CD4-positive, alpha-beta memory T cell (primary cell): ENCODE results near the gene ARHGAP24. TPM values are rescaled to one million over a fixed set of nuclear protein-coding genes. Genes with fewer than 3 reads are reported as not detected.

Experiments used
- CTCF ChIA-PET: fragments of 350-600 bp; sonication (Branson Sonifier 250); formaldehyde crosslinking; loops from one replicate; lab custom pipeline; 2021; ENCODE audit warnings: inconsistent platforms; ENCODE audit not compliant: partially characterized antibody; lab: Charles Lee
- POLR2A ChIA-PET: fragments of 350-600 bp; sonication (Branson Sonifier 250); formaldehyde crosslinking; loops from one replicate; lab custom pipeline; 2021; ENCODE audit not compliant: partially characterized antibody; lab: Charles Lee
- DNase-seq, 5 donors: peaks; one replicate each; pipeline versions ENCODE4 v3.0.0 to v3.0.0-alpha.2; 2020 to 2022; ENCODE audit warnings: mixed read lengths in 1 of 5
- H3K27ac ChIP-seq: one replicate; pipeline ENCODE4 v1.7.0; 2013; ENCODE audit warnings: low read depth, low read length
- H3K27me3 ChIP-seq: 2 replicates; pipeline ENCODE4 v1.7.0; 2013; ENCODE audit warnings: mild to moderate bottlenecking, low read length, moderate library complexity; ENCODE audit not compliant: insufficient read depth
- H3K36me3 ChIP-seq: 2 replicates; pipeline ENCODE4 v1.7.0; 2013; ENCODE audit warnings: mild to moderate bottlenecking, low read length, moderate library complexity; ENCODE audit not compliant: insufficient read depth
- H3K4me1 ChIP-seq: 2 replicates; pipeline ENCODE4 v1.7.0; 2013; ENCODE audit warnings: mild to moderate bottlenecking, low read length, moderate library complexity; ENCODE audit not compliant: insufficient read depth
- H3K4me3 ChIP-seq, 2 donors: one replicate each; pipeline ENCODE4 v1.7.0; 2013; ENCODE audit warnings: low read length in 2 of 2, mild to moderate bottlenecking in 1 of 2
- H3K9me3 ChIP-seq, 2 donors: one replicate each; pipeline ENCODE4 v1.7.0; 2013; ENCODE audit warnings: low read length in 2 of 2, control low read depth in 1 of 2; ENCODE audit not compliant: control insufficient read depth in 1 of 2
- H3K27ac Mint-ChIP-seq, 7 donors: one replicate each; pipeline ENCODE4 v1.8.0; 2020 to 2021; ENCODE audit warnings: mixed read lengths in 7 of 7, mild to moderate bottlenecking in 6 of 7, inconsistent platforms in 3 of 7, moderate library complexity in 3 of 7
- H3K27me3 Mint-ChIP-seq, 2 donors: one replicate each; pipeline ENCODE4 v1.8.0; 2020 to 2021; ENCODE audit warnings: mixed read lengths in 2 of 2
- H3K36me3 Mint-ChIP-seq, 2 donors: one replicate each; pipeline ENCODE4 v1.8.0; 2020 to 2021; ENCODE audit warnings: mixed read lengths in 2 of 2, inconsistent platforms in 1 of 2, mild to moderate bottlenecking in 1 of 2
- H3K4me1 Mint-ChIP-seq, 4 donors: one replicate each; pipeline ENCODE4 v1.8.0; 2020 to 2021; ENCODE audit warnings: mixed read lengths in 4 of 4, mild to moderate bottlenecking in 1 of 4
- H3K4me3 Mint-ChIP-seq, 8 donors: one replicate each; pipeline ENCODE4 v1.8.0; 2020 to 2021; ENCODE audit warnings: mixed read lengths in 8 of 8, mild to moderate bottlenecking in 7 of 8, moderate library complexity in 6 of 8, inconsistent platforms in 3 of 8
- H3K9me3 Mint-ChIP-seq, 8 donors: one replicate each; pipeline ENCODE4 v1.8.0; 2020 to 2021; ENCODE audit warnings: mixed read lengths in 8 of 8, mild to moderate bottlenecking in 5 of 8, inconsistent platforms in 3 of 8, moderate library complexity in 1 of 8
- intact Hi-C: fragments of 100-400 bp; cut with micrococcal nuclease; formaldehyde crosslinking; loops from one replicate; pipeline ENCODE4 v1.15.1; 2023
- polyA plus RNA-seq, 2 donors: library from polyadenylated mRNA; unstranded; fragments of 300-500 nt; fragmentation: Illumina TruSeq; gene quantifications; one replicate each; pipeline ENCODE4 v1.2.3, GENCODE V29; 2021
- total RNA-seq, 2 experiments: library from RNA; stranded (reverse); gene quantifications; one replicate each; pipeline ENCODE4 v1.2.3, GENCODE V29; 2021

Gene ARHGAP24
- total and polyA plus RNA-seq, 4 experiments from 2014 or later = 0.30 TPM; not detected in 3

- intact Hi-C loops = no loop called here
- Histone ChIP-seq H3K9me3 (no peaks in the 10 kb centered on the region), H3K4me1 (no peaks in the 10 kb centered on the region), H3K27ac (no peak overlapping the region), H3K36me3 (no peaks in the 10 kb centered on the region), H3K27me3 (no peaks in the 10 kb centered on the region), H3K4me3 (no peak overlapping the region)
- POLR2A ChIA-PET = no interaction called here
- no peak overlapping the region for H3K4me3 Mint-ChIP-seq
- H3K9me3 Mint-ChIP-seq = peaks cover 0 to 7% (median 0%) of the 10 kb centered on the region in 8 donors
- CTCF ChIA-PET = no interaction called here
- no peaks in the 10 kb centered on the region for H3K27me3 Mint-ChIP-seq
- no peaks in the 10 kb centered on the region for H3K4me1 Mint-ChIP-seq
- DNase-seq = no peak
- no peaks in the 10 kb centered on the region for H3K36me3 Mint-ChIP-seq
- H3K27ac Mint-ChIP-seq = no peak overlapping the region
Observed at GRCh38 chr4:85445050-85445639, 29.8 kb upstream of the ARHGAP24 start.

- no peaks in the 10 kb centered on the region for H3K36me3 ChIP-seq
- POLR2A ChIA-PET = no interaction called here
- Mint-ChIP-seq H3K27ac (no peak overlapping the region), H3K36me3 (no peaks in the 10 kb centered on the region), H3K4me1 (no peaks in the 10 kb centered on the region), H3K4me3 (no peak overlapping the region), H3K9me3 (peaks cover 0 to 7% (median 0%) of the 10 kb centered on the region in 8 donors), H3K27me3 (no peaks in the 10 kb centered on the region)
- intact Hi-C loops = no loop called here
- no peak for DNase-seq
- no peaks in the 10 kb centered on the region for H3K27me3 ChIP-seq
- H3K27ac ChIP-seq = no peak overlapping the region
- CTCF ChIA-PET = no interaction called here
- no peaks in the 10 kb centered on the region for H3K9me3 ChIP-seq
- no peaks in the 10 kb centered on the region for H3K4me1 ChIP-seq
- H3K4me3 ChIP-seq = no peak overlapping the region
Observed at GRCh38 chr4:85446141-85446861, 28.6 kb upstream of the ARHGAP24 start.

- Histone ChIP-seq H3K4me1 (no peaks in the 10 kb centered on the region), H3K27me3 (no peaks in the 10 kb centered on the region), H3K27ac (no peak overlapping the region), H3K36me3 (no peaks in the 10 kb centered on the region), H3K9me3 (no peaks in the 10 kb centered on the region), H3K4me3 (no peak overlapping the region)
- no peaks in the 10 kb centered on the region for H3K4me1 Mint-ChIP-seq
- H3K27ac Mint-ChIP-seq = no peak overlapping the region
- CTCF ChIA-PET = no interaction called here
- no peaks in the 10 kb centered on the region for H3K36me3 Mint-ChIP-seq
- DNase-seq = no peak
- intact Hi-C loops = no loop called here
- H3K9me3 Mint-ChIP-seq = peaks cover 0 to 7% (median 0%) of the 10 kb centered on the region in 8 donors
- H3K4me3 Mint-ChIP-seq = no peak overlapping the region
- H3K27me3 Mint-ChIP-seq = no peaks in the 10 kb centered on the region
- POLR2A ChIA-PET = no interaction called here
Observed at GRCh38 chr4:85448906-85449890, 25.8 kb upstream of the ARHGAP24 start.

GRCh38 chr4:85452058-85452731 lies 22.8 kb upstream of the ARHGAP24 start:
- Mint-ChIP-seq H3K36me3 (no peaks in the 10 kb centered on the region), H3K27ac (no peak overlapping the region), H3K27me3 (no peaks in the 10 kb centered on the region), H3K9me3 (peaks cover 0 to 7% (median 0%) of the 10 kb centered on the region in 8 donors), H3K4me3 (no peak overlapping the region), H3K4me1 (no peaks in the 10 kb centered on the region)
- Histone ChIP-seq H3K4me3 (no peak overlapping the region), H3K36me3 (no peaks in the 10 kb centered on the region), H3K4me1 (no peaks in the 10 kb centered on the region), H3K27ac (no peak overlapping the region), H3K9me3 (no peaks in the 10 kb centered on the region), H3K27me3 (no peaks in the 10 kb centered on the region)
- ChIA-PET CTCF (no interaction called here), POLR2A (no interaction called here)
- no peak for DNase-seq
- intact Hi-C loops = no loop called here

GRCh38 chr4:85455942-85456341 lies 19.0 kb upstream of the ARHGAP24 start:
- H3K4me1 ChIP-seq = no peaks in the 10 kb centered on the region
- no peak for DNase-seq
- POLR2A ChIA-PET = no interaction called here
- no peaks in the 10 kb centered on the region for H3K4me1 Mint-ChIP-seq
- no peaks in the 10 kb centered on the region for H3K36me3 Mint-ChIP-seq
- no peak overlapping the region for H3K4me3 ChIP-seq
- no peaks in the 10 kb centered on the region for H3K27me3 Mint-ChIP-seq
- H3K4me3 Mint-ChIP-seq = no peak overlapping the region
- CTCF ChIA-PET = no interaction called here
- intact Hi-C loops = no loop called here
- no peaks in the 10 kb centered on the region for H3K36me3 ChIP-seq
- no peak overlapping the region for H3K27ac Mint-ChIP-seq
- no peaks in the 10 kb centered on the region for H3K27me3 ChIP-seq
- peaks cover 0 to 3% (median 0%) of the 10 kb centered on the region in 8 donors for H3K9me3 Mint-ChIP-seq
- H3K27ac ChIP-seq = no peak overlapping the region
- H3K9me3 ChIP-seq = no peaks in the 10 kb centered on the region

GRCh38 chr4:85457752-85458467 lies 17.0 kb upstream of the ARHGAP24 start:
- Mint-ChIP-seq H3K27me3 (no peaks in the 10 kb centered on the region), H3K9me3 (peaks cover 0 to 3% (median 0%) of the 10 kb centered on the region in 8 donors), H3K4me1 (no peaks in the 10 kb centered on the region), H3K27ac (no peak overlapping the region), H3K4me3 (no peak overlapping the region), H3K36me3 (no peaks in the 10 kb centered on the region)
- no peak overlapping the region for H3K27ac ChIP-seq
- H3K27me3 ChIP-seq = no peaks in the 10 kb centered on the region
- ChIA-PET POLR2A (no interaction called here), CTCF (no interaction called here)
- H3K36me3 ChIP-seq = no peaks in the 10 kb centered on the region
- H3K4me3 ChIP-seq = no peak overlapping the region
- no peaks in the 10 kb centered on the region for H3K9me3 ChIP-seq
- DNase-seq = no peak
- H3K4me1 ChIP-seq = no peaks in the 10 kb centered on the region
- intact Hi-C loops = no loop called here
